ENCODE data around the gene LGALS9. TPM values are rescaled to one million over a fixed set of nuclear protein-coding genes. Genes with fewer than 3 reads are reported as not detected.
"Not testable (repeated sequence)": the region's sequence is repeated elsewhere in the genome, so short reads cannot be mapped to it uniquely, and the experiment has no call there.

Gene LGALS9
- total RNA-seq, 1 donor from 2014 or later = 7.2 TPM

DNA sequence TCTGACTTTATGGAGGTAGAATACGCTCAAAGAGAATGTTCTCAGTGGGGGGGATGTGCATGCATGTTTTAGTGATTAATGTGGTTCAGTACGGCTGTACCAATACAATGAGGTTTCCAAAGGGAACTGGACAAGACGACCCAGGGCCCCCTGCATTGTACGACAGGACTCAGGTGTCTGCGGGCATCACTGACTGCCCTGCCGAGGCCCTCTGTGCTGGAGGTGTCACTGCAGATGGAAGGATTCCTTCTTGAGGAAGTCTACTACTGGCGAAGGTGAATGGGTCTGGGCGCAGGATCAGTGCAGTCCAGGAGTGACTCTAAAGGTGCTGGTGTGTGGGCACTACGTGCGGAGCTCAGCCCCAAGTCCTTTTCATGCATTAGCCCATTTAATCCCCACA is 3.5 kb upstream of the LGALS9 start:
- DNase-seq (ENCODE audit: low read depth, low spot score) = no peak

DNA sequence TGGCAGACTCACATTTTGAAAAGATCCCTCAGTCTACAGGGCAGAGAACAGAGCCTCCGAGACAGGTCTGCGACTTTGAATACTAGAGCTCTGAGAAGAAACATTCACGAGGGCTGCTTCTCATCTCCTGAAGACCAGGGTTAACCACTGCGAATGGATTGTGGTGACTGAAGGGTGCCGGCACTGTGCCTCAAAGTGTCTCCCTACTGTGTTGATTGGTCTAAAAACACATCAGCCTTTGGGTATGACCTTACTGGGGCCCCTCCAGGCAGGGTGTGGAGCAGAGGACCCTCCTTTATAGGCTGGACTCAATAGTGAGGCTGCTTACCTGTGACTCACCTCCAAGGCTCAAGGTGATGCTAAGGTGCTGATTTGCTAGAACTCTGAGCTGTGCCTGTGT is 2.6 kb upstream of the LGALS9 start:
- no peak for DNase-seq (ENCODE audit: low read depth, low spot score)

DNA sequence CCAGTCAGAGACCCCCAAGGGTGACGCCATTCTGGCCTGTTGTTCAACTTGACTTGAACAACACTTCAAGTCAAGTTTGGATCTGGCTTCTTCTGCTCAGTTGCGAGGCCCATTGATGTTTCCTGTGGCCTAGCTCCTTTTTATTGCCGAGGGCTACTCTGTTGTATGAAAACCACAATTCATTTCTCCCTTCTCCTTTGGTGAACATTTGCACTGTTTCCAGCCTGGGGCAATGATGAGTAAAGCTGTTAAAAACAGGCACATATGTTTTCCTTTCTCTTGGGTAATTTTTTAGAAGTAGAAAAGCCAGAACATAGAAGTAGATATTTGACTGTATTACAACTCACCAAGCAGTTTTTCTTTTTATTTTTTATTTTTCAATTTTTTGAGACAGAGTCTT is 1.7 kb upstream of the LGALS9 start:
- not testable (repeated sequence) for DNase-seq (ENCODE audit: low read depth, low spot score)

DNA sequence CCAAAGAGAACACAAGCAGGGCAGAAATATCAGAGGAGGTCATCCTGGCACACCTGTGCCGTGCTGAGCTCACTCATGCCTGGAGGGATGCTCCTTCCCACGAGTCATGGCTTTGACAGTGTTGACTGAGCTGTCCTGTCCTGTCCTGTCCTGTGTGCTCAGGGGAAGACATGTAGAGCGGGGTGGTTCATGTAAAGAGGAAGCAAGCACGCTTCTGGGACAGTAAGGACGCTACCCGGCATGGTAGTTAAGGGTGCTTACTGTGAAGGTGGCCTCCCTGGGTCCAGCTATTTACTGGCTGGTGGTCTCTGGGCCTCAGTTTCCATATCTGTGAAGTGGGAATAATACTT is 398 bp downstream of the LGALS9 start:
- DNase-seq (ENCODE audit: low read depth, low spot score) = no peak

DNA sequence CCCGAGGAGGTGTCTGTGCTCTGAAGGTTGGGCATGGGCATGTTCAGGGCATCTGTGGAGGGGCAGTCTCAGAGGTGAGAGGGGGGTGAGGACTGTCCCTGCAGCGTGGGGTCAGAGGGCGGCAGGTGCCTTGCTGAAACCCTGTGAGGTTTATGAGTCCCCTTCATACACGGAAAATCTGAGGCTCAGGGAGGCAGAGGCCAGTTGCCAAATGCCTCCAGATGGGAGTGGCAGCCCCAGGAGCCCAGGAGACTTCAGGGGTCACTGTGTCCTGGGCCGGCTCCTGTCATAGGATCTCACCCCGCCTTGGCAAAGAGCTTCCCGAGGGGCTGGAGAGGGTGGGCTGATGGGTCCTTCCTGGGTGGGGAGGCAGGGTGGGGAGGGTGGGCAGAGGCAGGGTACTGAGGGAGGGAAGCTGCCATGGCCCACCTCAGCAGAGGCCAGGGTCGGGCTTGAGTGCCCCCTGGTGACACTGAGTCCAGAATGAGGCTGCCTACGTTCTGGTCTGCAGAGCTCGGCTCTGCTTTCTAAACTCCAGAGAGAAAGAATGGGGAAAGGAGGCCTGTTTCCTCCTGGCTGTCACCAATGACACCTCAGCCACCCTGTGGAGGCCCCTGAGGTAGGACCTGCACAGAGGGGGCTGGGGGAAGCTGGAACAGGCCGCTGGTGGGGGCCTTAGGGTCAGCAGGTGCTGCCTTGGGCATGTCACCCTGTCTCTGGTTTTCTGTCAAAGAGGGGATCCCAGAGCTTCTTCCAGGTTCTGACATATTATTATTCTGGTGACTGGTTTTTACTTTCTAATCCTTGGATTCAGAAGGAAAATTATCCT is 1.1 kb downstream of the LGALS9 start:
- no peak for DNase-seq (ENCODE audit: low read depth, low spot score)

DNA sequence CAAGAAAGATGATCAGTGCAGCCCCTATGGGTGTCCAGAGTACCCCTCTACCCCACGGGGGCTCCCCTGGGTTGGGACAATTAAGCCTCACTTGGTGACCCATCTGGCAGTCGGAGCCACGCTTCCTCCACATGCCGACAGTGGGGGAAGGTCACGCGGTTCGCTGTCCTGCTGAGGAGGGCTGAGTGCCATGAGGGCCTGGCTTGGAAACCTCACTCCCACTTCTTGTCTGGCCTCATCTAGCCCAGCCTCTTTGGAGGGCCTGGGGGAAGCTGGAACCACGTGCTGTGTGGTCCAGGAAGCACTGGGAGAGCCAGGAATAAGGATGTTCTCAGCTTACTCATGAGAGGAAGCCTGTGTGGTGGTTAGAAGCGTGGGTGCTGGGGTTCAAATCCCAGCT is 1.8 kb downstream of the LGALS9 start:
- DNase-seq (ENCODE audit: low read depth, low spot score) = peak; percentile 65

DNA sequence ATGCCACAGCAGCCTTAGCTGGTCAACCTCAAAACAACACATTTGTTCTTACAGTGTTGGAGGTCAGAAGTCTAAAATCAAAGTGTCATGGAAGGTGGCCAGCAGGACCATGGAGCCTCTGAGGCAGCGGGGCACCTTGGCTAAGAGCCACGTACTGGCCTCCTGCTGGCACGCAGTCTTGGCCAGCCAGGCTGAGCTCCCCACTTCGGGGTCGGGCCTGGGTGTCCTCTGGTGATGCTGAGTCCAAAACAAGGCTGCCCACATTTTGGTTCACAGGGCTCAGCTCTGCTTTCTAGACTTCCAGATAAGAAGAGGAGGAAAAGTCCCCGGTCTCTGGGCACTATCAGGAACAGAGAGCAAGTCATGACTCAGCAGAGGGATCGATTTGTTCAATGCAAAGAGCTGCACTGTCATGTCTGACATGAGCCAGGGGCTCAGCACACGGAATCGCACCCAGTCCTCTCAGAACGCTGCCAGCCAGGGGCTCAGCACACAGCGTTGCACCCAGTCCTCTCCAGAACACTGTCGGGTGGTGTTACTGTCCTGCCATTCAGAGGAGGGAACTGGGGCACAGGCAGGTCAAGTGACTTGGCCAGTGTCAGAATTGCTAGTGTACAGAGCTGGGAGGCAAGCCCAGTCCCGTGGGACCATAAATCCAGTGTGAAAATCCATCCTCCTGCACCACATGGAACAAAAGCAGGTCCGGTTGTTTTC is 2.5 kb downstream of the LGALS9 start:
- DNase-seq (ENCODE audit: low read depth, low spot score) = no peak

DNA sequence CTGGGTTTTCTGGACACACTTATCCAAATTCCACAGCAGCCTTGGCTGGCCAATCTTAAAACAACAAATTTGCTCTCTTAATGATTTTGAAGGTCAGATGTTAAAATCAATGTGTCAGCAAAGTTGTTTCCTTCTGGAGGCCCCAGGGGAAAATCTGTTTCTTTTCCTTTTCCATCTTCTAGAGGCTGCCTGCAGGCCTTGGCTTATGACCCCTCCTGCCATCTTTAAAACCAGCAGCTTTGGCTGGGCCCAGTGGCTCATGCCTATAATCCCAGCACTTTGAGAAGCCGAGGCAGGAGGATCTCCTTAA is 3.0 kb downstream of the LGALS9 start:
- DNase-seq (ENCODE audit: low read depth, low spot score) = no peak

DNA sequence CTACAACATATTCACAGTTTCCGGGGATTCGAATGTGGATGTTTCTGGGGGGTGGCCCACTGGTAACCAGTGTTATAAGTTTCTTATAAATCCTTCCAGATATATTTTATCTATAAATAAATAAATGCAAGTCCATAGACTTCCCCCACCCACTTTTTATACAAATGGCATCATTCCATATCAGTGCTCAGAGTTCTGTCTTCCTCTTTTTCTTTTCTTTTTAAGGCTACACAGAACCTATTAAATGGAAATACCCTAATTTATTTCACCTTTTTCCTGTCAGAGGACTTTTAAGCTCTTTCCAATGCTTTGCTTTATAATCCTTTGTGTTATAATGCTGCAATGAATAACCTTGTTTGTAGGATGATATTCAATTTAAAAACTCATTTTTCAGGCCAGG is 3.8 kb downstream of the LGALS9 start:
- DNase-seq (ENCODE audit: low read depth, low spot score) = no peak

DNA sequence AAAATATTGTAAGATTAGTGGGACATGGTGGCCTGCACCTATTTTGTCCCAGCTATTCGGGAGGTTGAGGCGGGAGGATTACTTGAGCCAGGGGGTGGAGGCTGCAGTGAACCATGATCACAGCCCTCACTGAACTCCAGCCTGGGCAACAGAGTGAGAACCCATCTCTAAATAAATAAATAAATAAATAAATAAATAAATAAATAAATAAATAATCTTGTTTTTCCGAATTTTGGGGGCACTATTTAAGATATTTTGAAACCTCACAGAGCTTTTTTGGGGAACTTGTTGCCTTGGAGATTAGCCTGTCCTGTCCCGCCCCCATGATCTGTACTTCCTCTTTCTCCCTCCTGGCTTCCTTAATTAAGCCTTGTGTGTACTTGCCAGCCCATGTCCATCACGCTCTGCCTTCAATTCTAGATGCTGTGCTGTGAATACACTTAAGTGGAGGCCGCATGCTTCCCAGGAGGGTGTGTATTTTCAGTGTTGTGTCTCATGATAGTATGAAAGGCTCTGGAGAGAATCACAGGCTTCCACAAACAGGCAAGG is 4.4 kb downstream of the LGALS9 start:
- no peak for DNase-seq (ENCODE audit: low read depth, low spot score)

DNA sequence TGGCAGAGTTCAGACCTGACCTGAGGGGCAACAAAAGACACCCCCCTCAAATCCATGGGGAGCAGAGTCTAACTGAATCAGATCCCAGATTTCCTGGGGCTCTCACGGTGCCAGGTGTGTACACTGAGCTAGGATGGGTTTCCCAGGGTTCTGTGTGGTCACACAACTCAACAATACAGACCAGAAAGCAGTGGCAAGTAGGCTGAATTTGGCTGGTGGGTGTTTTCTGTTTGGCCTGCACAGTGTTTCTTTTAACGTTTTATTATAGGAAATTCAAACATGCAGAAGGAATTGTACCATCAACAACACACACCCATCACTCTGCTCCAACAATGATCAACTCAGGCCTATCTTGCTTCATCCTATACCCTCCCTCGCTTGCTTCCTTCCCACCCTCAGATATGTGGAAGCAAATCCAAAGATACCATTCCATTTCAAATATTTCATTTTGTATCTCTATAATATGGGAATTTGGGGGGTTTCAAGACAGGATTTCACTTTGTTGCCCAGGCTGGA is 5.1 kb downstream of the LGALS9 start:
- DNase-seq (ENCODE audit: low read depth, low spot score) = not testable (repeated sequence)

DNA sequence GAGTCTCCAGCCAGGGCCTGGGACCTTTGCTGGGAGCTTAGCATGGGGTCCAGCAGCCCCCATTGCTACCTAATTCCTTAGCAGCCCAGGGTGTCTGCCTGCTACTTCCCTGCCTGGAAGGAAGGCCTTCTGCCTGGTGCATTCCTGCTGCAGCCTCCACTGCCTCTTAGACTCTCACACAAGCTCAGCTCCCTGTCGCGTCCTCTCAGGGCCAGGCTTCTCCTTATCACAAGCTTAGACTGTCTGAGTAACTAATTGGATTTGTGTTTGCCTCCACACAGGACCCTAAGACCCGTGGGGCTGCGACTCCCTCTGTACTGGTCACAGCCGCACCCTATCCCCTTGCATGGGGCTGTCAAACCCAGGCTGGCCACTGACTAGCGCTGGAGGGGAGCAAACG is 6.8 kb downstream of the LGALS9 start:
- not testable (repeated sequence) for DNase-seq (ENCODE audit: low read depth, low spot score)

DNA sequence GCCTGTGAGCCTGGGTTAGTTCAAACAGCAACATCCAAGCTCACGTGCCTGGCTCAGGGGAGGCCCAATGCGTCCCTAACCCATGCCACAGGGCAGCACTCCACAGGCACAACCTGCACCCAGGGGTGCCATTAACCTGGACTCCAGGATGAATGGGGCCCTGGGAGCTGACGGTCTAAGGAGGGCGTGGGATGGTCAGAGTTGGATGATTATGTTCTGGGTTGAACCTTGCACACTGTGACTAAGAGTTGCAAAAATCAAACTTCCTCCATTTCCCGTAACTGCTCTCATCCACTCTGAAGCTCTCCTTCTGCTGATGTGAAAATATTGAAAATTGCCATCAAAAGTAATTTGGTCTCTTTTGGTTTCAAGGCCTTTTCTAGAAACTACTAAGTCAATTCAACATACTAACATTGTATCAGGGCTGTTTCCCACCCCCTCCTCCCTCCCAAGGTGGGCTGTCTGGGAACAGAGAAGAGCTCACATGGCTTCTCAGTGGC is 7.5 kb downstream of the LGALS9 start:
- not testable (repeated sequence) for DNase-seq (ENCODE audit: low read depth, low spot score)

DNA sequence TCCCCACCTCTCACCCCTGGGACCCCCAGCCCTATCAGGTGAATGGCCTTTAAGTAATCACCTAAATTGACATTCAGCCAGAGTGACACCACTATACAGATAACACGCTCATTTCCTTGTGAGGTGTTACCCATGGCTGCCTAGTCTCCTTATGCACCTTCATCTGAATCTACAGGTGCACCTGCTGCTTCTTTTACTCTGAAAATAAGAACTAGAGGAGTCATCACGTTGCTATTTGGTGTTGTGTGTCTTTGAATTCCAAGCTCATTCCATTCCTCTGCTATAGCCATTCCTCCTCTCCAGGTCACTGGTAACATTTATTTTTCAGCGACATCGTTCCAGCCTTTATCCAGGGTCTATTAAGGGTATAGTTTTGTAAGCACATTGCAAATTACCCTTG is 9.8 kb downstream of the LGALS9 start:
- DNase-seq (ENCODE audit: low read depth, low spot score) = no peak

DNA sequence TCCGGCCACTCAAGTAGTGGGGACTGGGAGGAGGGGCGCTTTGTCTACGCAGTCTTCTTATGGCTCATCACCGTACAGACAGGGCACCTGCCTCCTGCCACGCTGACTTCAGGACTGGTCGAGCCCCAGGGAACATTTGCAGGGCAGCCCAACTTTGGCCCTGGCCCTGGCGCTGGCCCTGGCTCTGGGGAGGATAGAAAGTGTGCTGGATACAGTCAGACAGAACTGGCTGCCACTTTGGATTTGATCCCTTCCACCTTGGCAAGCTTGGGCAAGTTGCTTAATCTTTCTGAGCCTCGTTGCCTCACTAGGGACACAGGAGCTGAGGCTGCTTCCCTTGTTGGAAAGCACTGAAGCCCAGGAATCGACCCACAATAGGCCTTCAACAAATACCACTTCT is 13.6 kb downstream of the LGALS9 start:
- DNase-seq (ENCODE audit: low read depth, low spot score) = no peak

DNA sequence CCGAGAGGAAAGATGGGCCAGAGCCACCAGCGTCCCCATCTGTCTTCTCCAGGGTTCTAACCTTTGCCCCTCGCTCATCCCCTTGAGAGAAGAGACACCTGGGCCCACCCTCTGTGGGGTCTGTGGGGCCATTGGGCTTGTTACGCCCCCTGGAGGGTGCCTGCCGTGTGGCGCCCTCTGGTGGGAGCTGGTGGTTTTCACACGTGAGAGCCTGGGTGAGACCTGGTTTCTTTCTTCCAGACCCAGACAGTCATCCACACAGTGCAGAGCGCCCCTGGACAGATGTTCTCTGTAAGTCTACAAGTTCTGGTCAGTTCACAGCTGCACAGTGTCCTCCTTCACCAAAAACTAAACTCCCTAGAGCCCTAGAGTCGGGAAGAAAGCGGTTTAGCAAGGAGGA is 14.6 kb downstream of the LGALS9 start:
- DNase-seq (ENCODE audit: low read depth, low spot score) = not testable (repeated sequence)

DNA sequence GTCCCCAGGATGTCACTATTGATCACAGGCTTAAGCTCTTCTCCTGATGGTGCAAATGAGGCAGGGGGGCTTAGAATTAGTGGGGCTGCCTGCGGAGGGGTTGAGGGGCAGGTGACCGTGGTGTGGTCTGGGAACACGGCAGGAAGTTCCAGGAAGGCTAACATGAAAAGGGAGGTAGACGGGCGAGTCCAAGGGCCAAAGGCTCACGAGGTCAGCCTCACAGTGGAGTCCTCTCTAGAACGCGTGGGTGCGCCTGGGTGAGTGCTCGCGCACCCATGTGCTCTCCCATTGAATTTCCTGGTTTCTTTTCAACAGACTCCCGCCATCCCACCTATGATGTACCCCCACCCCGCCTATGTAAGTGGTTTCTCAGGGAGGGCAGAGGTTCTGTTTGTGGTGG is 15.2 kb downstream of the LGALS9 start:
- DNase-seq (ENCODE audit: low read depth, low spot score) = no peak

DNA sequence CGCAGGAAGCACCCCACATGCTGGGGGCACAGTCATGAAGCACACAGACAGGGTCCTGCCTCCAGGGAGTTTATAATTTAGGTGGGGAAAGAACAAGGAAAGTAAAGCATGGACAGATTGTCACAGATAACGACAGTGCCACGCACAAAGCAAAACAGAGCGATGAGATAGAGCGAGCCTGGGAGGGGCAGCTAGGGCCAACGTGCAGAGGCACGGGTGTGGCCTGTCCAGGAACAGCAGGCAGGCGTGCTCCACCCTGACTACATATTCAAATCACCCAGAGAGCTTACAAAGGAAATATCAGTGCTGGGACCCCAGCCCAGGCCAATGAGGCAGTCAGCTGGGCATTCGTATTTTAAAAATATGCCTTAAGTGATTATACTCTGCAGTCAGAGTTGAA is 16.8 kb downstream of the LGALS9 start:
- no peak for DNase-seq (ENCODE audit: low read depth, low spot score)

DNA sequence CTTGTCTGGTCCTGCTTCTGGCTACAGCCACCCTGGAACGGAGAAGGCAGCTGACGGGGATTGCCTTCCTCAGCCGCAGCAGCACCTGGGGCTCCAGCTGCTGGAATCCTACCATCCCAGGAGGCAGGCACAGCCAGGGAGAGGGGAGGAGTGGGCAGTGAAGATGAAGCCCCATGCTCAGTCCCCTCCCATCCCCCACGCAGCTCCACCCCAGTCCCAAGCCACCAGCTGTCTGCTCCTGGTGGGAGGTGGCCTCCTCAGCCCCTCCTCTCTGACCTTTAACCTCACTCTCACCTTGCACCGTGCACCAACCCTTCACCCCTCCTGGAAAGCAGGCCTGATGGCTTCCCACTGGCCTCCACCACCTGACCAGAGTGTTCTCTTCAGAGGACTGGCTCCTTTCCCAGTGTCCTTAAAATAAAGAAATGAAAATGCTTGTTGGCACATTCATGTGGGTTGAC is 18.2 kb downstream of the LGALS9 start:
- DNase-seq (ENCODE audit: low read depth, low spot score) = not testable (repeated sequence)

DNA sequence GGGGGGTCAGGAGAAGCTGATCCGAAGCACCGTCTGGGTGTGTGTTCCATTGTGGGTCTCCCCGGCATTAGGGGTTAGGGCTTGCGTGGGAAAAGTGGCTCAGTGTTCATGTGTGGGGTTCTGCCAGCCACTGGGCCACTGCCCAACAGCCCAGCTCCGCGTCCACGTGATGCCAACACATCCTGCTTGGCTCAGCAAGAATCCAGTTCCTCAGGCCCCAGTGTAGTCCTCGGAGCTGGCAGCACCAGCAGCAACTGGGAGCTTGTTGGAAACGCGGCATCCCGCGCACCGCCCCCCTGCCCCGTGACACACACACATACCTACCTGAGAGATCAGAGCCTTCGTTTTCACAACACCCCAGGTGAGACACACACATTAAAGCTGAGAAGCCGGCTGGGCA is 18.9 kb downstream of the LGALS9 start:
- no peak for DNase-seq (ENCODE audit: low read depth, low spot score)

DNA sequence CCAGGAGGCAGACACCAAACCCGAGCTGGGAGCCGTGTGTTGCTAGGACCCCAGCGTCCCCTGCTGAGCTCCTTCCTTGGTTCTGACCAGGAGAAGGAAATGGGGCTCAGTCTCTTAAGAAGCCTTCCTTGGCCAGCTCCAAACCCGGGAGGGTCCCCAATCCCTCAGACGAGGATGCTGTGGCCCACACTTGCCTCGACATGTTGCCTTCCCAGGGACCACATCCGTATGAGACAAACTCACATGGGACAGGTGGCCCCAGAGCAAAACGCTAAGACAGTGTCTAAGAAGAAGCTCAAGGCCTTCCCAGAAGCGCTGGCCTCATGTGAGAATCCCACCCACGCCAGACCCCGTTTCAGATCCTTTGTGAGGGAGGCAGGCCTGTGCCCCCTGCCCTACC is 19.8 kb downstream of the LGALS9 start:
- DNase-seq (ENCODE audit: low read depth, low spot score) = no peak
